H1 (cell line): ENCODE results near the gene RAB25. TPM values are rescaled to one million over a fixed set of nuclear protein-coding genes. Genes with fewer than 3 reads are reported as not detected.

Experiments used
- CTCF ChIA-PET: fragments of 300-600 bp; sonication (Branson Sonifier 250); formaldehyde crosslinking; loops from one replicate; lab custom pipeline; 2021; ENCODE audit not compliant: partially characterized antibody; lab: Charles Lee
- POLR2A ChIA-PET: fragments of 300-600 bp; sonication (Branson Sonifier 250); formaldehyde crosslinking; loops from one replicate; lab custom pipeline; 2021; ENCODE audit warnings: inconsistent platforms; ENCODE audit not compliant: partially characterized antibody; lab: Charles Lee
- DNase-seq, 2 experiments: peaks; one replicate each; pipeline versions ENCODE4 v3.0.0 to v3.0.0-alpha.2; 2010 to 2022; ENCODE audit warnings: low spot score in 2 of 2, low read depth in 1 of 2, mixed read lengths in 1 of 2
- FAIRE-seq: peaks from 2 replicates; lab custom pipeline; 2011; peaks lifted over from hg19 to GRCh38; lab: Jason Lieb, UNC
- H2AFZ ChIP-seq: 2 replicates; pipeline ENCODE4 v1.8.1; 2012; ENCODE audit warnings: low read length, inconsistent platforms
- H2AK5ac ChIP-seq: 2 replicates; pipeline ENCODE4 v1.6.1; 2013; ENCODE audit warnings: low read depth, low read length
- H2BK120ac ChIP-seq: replicated peaks from 2 replicates; pipeline ENCODE3; 2013; ENCODE audit warnings: low read depth, low read length, inconsistent platforms
- H2BK12ac ChIP-seq: 2 replicates; pipeline ENCODE4 v1.6.1; 2013; ENCODE audit warnings: low read depth, low read length
- H2BK15ac ChIP-seq: 2 replicates; pipeline ENCODE4 v1.6.1; 2013; ENCODE audit warnings: low read length
- H2BK20ac ChIP-seq: 2 replicates; pipeline ENCODE4 v1.6.1; 2013; ENCODE audit warnings: low read length
- H2BK5ac ChIP-seq: 2 replicates; pipeline ENCODE4 v1.6.1; 2013; ENCODE audit warnings: low read depth, low read length
- H3K14ac ChIP-seq: 2 replicates; pipeline ENCODE4 v1.6.1; 2013; ENCODE audit warnings: inconsistent platforms; ENCODE audit not compliant: insufficient read length
- H3K18ac ChIP-seq: 2 replicates; pipeline ENCODE4 v1.6.1; 2013; ENCODE audit warnings: low read length; ENCODE audit errors: extremely low read depth
- H3K23ac ChIP-seq: 2 replicates; pipeline ENCODE4 v1.6.1; 2013; ENCODE audit warnings: inconsistent platforms; ENCODE audit not compliant: insufficient read length
- H3K23me2 ChIP-seq: 2 replicates; pipeline ENCODE4 v1.6.1; 2013; ENCODE audit warnings: low read depth, low read length
- H3K27ac ChIP-seq: 2 replicates; pipeline ENCODE4 v1.6.1; 2011; ENCODE audit warnings: low read depth, low read length, inconsistent platforms
- H3K27me3 ChIP-seq, 4 experiments: replicated peaks in 1 of 4; 1 replicate in 1 of 4; 2 replicates in 3 of 4; pipeline versions ENCODE4 v1.6.1 to v1.8.1; 2011 to 2013; ENCODE audit warnings: low read length in 3 of 4, mild to moderate bottlenecking in 3 of 4, inconsistent platforms in 2 of 4, mixed read lengths in 2 of 4, moderate library complexity in 1 of 4; ENCODE audit not compliant: control insufficient read depth in 3 of 4, insufficient read depth in 3 of 4; ENCODE audit errors: extremely low read depth in 1 of 4
- H3K36me3 ChIP-seq, 4 experiments: 2 replicates each; pipeline versions ENCODE4 v1.6.1 to v1.8.1; 2011 to 2013; ENCODE audit warnings: mild to moderate bottlenecking in 4 of 4, low read length in 3 of 4, moderate library complexity in 2 of 4, control low read depth in 1 of 4, inconsistent platforms in 1 of 4; ENCODE audit not compliant: insufficient read depth in 4 of 4, control insufficient read depth in 2 of 4
- H3K4ac ChIP-seq: replicated peaks from 2 replicates; pipeline ENCODE3; 2013; ENCODE audit warnings: low read length, low read depth, mixed read lengths, inconsistent platforms; ENCODE audit not compliant: insufficient read length
- H3K4me1 ChIP-seq, 4 experiments: replicated peaks in 1 of 4; 1 replicate in 1 of 4; 2 replicates in 3 of 4; pipeline versions ENCODE4 v1.6.1 to v1.8.1; 2011 to 2013; ENCODE audit warnings: low read length in 3 of 4, inconsistent platforms in 2 of 4, mixed read lengths in 1 of 4; ENCODE audit not compliant: insufficient read depth in 4 of 4, control insufficient read depth in 3 of 4
- H3K4me2 ChIP-seq, 2 experiments: 2 replicates each; pipeline versions ENCODE4 v1.6.1 to v1.8.1; 2011 to 2013; ENCODE audit warnings: low read depth in 2 of 2, low read length in 2 of 2, control low read depth in 1 of 2, inconsistent platforms in 1 of 2, mild to moderate bottlenecking in 1 of 2; ENCODE audit not compliant: insufficient read depth in 1 of 2
- H3K4me3 ChIP-seq, 4 experiments: fragments of 200-600, 300-600 bp in 1 of 4; sonication (generic), shearing (Covaris generic), sonication (Bioruptor Twin) in 1 of 4; 2 replicates each; pipeline versions ENCODE4 v1.5.1 to v1.8.1; 2011 to 2016; ENCODE audit warnings: low read length in 4 of 4, low read depth in 3 of 4, control low read depth in 2 of 4, inconsistent platforms in 2 of 4, mild to moderate bottlenecking in 2 of 4, mixed read lengths in 1 of 4, moderate library complexity in 1 of 4; ENCODE audit not compliant: insufficient read depth in 2 of 4; ENCODE audit errors: extremely low read depth in 1 of 4
- H3K56ac ChIP-seq: replicated peaks from 2 replicates; pipeline ENCODE3; 2013; ENCODE audit warnings: low read depth, mild to moderate bottlenecking, mixed read lengths, low read length, inconsistent platforms; ENCODE audit not compliant: insufficient read length
- H3K79me1 ChIP-seq: 2 replicates; pipeline ENCODE4 v1.6.1; 2013; ENCODE audit warnings: low read depth, low read length, control low read depth
- H3K79me2 ChIP-seq, 2 experiments: 2 replicates each; pipeline versions ENCODE4 v1.6.1 to v1.8.1; 2012 to 2013; ENCODE audit warnings: low read length in 2 of 2, mild to moderate bottlenecking in 2 of 2, inconsistent platforms in 1 of 2; ENCODE audit not compliant: insufficient read depth in 2 of 2, control insufficient read depth in 1 of 2
- H3K9ac ChIP-seq, 4 experiments: replicated peaks in 1 of 4; 1 replicate in 1 of 4; 2 replicates in 3 of 4; pipeline versions ENCODE4 v1.6.1 to v1.8.1; 2011 to 2013; ENCODE audit warnings: low read depth in 3 of 4, low read length in 3 of 4, control low read depth in 2 of 4, mild to moderate bottlenecking in 2 of 4, moderate library complexity in 2 of 4, inconsistent platforms in 1 of 4; ENCODE audit errors: extremely low read depth in 1 of 4
- H3K9me3 ChIP-seq, 2 experiments: 2 replicates each; pipeline versions ENCODE4 v1.6.1 to v1.8.1; 2012 to 2013; ENCODE audit warnings: mild to moderate bottlenecking in 2 of 2, moderate library complexity in 2 of 2, control low read depth in 1 of 2, inconsistent platforms in 1 of 2, low read depth in 1 of 2, low read length in 1 of 2, mixed read lengths in 1 of 2; ENCODE audit not compliant: insufficient read depth in 2 of 2
- H4K20me1 ChIP-seq, 2 experiments: replicated peaks in 1 of 2; 2 replicates each; pipeline versions ENCODE3 to v1.8.1; 2011 to 2013; ENCODE audit warnings: inconsistent platforms in 2 of 2, low read length in 2 of 2, mild to moderate bottlenecking in 1 of 2; ENCODE audit not compliant: insufficient read depth in 2 of 2, control insufficient read depth in 1 of 2
- H4K5ac ChIP-seq: 2 replicates; pipeline ENCODE4 v1.6.1; 2013; ENCODE audit warnings: low read length, low read depth, mixed read lengths, inconsistent platforms; ENCODE audit not compliant: insufficient read length
- H4K8ac ChIP-seq: 2 replicates; pipeline ENCODE4 v1.8.0; 2013; ENCODE audit warnings: mild to moderate bottlenecking, moderate library complexity, low read length, inconsistent platforms; ENCODE audit not compliant: insufficient read depth; ENCODE audit errors: extremely low read depth
- H4K91ac ChIP-seq: replicated peaks from 2 replicates; pipeline ENCODE3; 2013; ENCODE audit warnings: low read length, mixed read lengths, inconsistent platforms; ENCODE audit not compliant: insufficient read length
- ATF3 ChIP-seq: IDR thresholded peaks from 2 replicates; pipeline ENCODE4 v1.6.1; 2011; ENCODE audit warnings: low read depth, mild to moderate bottlenecking, low read length; ENCODE audit not compliant: insufficient read depth
- CBX5 ChIP-seq: fragments of 300-800, 300-1000 bp; sonication (generic); IDR thresholded peaks from 2 replicates; pipeline ENCODE4 v1.7.1; 2016; ENCODE audit warnings: antibody characterized with exemption, low read length, low read depth
- KDM1A ChIP-seq: fragments of 200-600, 300-600 bp; sonication (generic); IDR thresholded peaks from 2 replicates; pipeline ENCODE4 v1.7.1; 2016; ENCODE audit warnings: mild to moderate bottlenecking, low read length, borderline replicate concordance
- SIN3A ChIP-seq, 2 experiments: IDR thresholded peaks in 1 of 2; conservative IDR thresholded peaks in 1 of 2; 2 replicates each; pipeline ENCODE4 v1.6.1; 2011 to 2012; ENCODE audit warnings: low read length in 2 of 2, improper control_type of control experiment in 1 of 2, low read depth in 1 of 2, mild to moderate bottlenecking in 1 of 2
- WGBS, 2 experiments: shearing (Covaris generic) in 1 of 2; methylation state at CpG; one replicate each; pipeline versions ENCODE4 v1.1.6 to v1.1.7; 2013 to 2015; ENCODE audit warnings: low lambda C conversion rate in 2 of 2, mixed read lengths in 2 of 2, inconsistent platforms in 1 of 2, low coverage in 1 of 2, missing lambda C conversion rate in 1 of 2; ENCODE audit not compliant: insufficient replicate concordance in 2 of 2, insufficient coverage in 1 of 2, insufficient read length in 1 of 2; ENCODE audit errors: extremely low coverage in 1 of 2, missing lambda C conversion rate in 1 of 2; 5-methylcytosine and 5-hydroxymethylcytosine counted together
- polyA plus RNA-seq, 7 experiments: library from polyadenylated mRNA; depleted of rRNA in 3 of 7; stranded (reverse) in 5 of 7; unstranded in 2 of 7; fragments of >200 nt in 5 of 7; fragments of 200-250 nt in 2 of 7; gene quantifications; 1 replicate in 5 of 7; 2 replicates in 1 of 7; 4 replicates in 1 of 7; pipeline versions ENCODE4 v1.2.1 to v1.2.3, GENCODE V29; 2011 to 2013; ENCODE audit warnings: missing spikeins in 2 of 7, mixed read lengths in 2 of 7
- total RNA-seq: library from RNA; stranded (reverse); fragmentation: NEBNext Ultra II Directional; extraction: Animal tissue kit (Norgen Biotek cat#: 25700); gene quantifications from 2 replicates; pipeline ENCODE4 v1.2.1, GENCODE V29; 2021

RAB25 gene
- total and polyA plus RNA-seq, 2 of the 8 experiments (the other 6 are each of a cell fraction or from before 2014, with no cell fraction given): 34.8 to 98.2 TPM

- Histone ChIP-seq H3K4me1 (peaks cover 15 to 44% (median 35%) of the 10 kb centered on the region in 4 experiments), H3K4me2 (peak overlapping the region; percentile 76 to 79), H4K91ac (no peak overlapping the region), H3K4me3 (peak overlapping the region; percentile 86 to 98 (median 94)), H4K5ac (no peak overlapping the region), H3K79me1 (peaks cover 24% of the 10 kb centered on the region), H3K9me3 (no peaks in the 10 kb centered on the region), H3K36me3 (peaks cover 3 to 26% (median 9%) of the 10 kb centered on the region in 4 experiments; a peak in 6 of 8 replicates), H3K23me2 (peaks cover 14% of the 10 kb centered on the region), H3K56ac (no peak overlapping the region), H2BK5ac (no peak overlapping the region), H2BK120ac (peak overlapping the region; percentile 18), H4K8ac (no peak overlapping the region), H2AK5ac (no peak overlapping the region; the same call in 1 of the 2 replicates), H2AFZ (no peak overlapping the region), H2BK20ac (no peak overlapping the region), H3K14ac (no peak overlapping the region), H3K18ac (peak overlapping the region; percentile 4; the same call in 1 of the 2 replicates), H3K4ac (no peak overlapping the region), H2BK15ac (no peak overlapping the region), H3K79me2 (peaks cover 19 to 68% of the 10 kb centered on the region in 2 experiments), H4K20me1 (peaks cover 10 to 27% of the 10 kb centered on the region in 2 experiments), H3K23ac (no peak overlapping the region), H3K9ac (no peak overlapping the region; a peak in 1 of 7 replicates), H3K27me3 (no peaks in the 10 kb centered on the region), H3K27ac (no peak overlapping the region), H2BK12ac (no peak overlapping the region)
- WGBS, 2 experiments: 70% methylated on average over 5 of the region's 5 CpGs; no CpG with 5 or more reads in 1 of the 2 experiments
- ChIA-PET POLR2A (interaction anchor here (0.6 to 3.4 kb wide), 15 partner anchors 8 to 102 kb away, joined by 3 to 20 read pairs (median 5); partner anchors contain the start of genes ARHGEF2, LAMTOR2, LMNA and RAB25), CTCF (interaction anchor here (0.8 to 2.5 kb wide), 5 partner anchors 11 to 351 kb away, joined by 3 to 17 read pairs (median 7); no protein-coding TSS in a partner anchor)
- DNase-seq (no peak), FAIRE-seq (no peak)
- TF ChIP-seq CBX5 (no peak), KDM1A (peak; percentile 66; the same call in 1 of the 2 replicates), SIN3A (conservative IDR thresholded peaks at IDR 0.05 in 1 of 2, IDR thresholded peaks at IDR 0.05 in 1 of 2; ENCODE audit: low read depth in 1 of 2, low read length in 2 of 2) (no peak), ATF3 (no peak)
Measured at GRCh38 chr1:156079762-156080161, 18.8 kb downstream of the RAB25 start.
